HG02981 (cell line): ENCODE results near the gene FRRS1L.
"Not testable (repeated sequence)": the region's sequence is repeated elsewhere in the genome, so short reads cannot be mapped to it uniquely, and the experiment has no call there.

Source experiments
- ATAC-seq: cut with Tn5 transposase; IDR thresholded peaks from one replicate; pipeline ENCODE4 v1.9.1; 2021; ENCODE audit warnings: mild to moderate bottlenecking, moderate library complexity; ENCODE audit not compliant: unreplicated experiment

FRRS1L gene

DNA sequence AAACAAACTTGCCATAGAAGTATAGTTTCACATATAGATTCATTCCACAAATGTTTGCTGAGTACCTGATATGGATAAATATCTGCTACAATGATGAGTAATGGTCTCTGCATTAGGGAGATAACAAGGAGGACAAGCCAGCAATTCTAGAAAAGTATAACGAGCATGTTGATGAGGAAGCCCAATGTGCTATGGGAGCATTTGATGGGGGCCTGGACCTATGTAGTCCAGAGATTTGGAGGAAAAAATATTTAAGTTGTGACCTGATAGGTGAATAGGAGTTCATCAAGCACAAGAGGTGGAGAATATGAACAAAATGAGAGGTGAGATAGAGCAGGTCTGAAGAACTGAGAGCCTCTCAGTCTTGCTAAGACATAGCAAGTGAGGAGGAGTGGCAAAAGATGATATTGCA lies 32.9 kb downstream of the FRRS1L start:
- no peak for ATAC-seq

DNA sequence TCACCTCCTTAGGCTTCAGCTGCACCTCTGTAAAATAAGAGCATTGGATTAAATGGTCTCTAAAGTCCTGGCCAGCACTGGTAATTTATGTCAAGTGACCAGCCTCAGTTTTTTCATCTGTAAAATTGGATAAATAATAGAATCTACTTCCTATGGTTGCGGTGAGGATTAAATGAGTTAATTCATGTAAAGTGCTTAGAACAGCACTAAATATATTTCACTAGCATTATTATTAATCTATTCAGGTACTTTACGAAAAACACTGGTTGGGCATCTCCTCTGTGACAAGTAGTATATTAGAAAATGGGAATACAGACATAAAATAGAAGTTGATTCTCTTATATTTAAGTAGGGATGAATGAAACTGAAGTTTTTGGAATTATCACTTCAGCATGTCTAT lies 33.5 kb downstream of the FRRS1L start:
- ATAC-seq, result no peak

DNA sequence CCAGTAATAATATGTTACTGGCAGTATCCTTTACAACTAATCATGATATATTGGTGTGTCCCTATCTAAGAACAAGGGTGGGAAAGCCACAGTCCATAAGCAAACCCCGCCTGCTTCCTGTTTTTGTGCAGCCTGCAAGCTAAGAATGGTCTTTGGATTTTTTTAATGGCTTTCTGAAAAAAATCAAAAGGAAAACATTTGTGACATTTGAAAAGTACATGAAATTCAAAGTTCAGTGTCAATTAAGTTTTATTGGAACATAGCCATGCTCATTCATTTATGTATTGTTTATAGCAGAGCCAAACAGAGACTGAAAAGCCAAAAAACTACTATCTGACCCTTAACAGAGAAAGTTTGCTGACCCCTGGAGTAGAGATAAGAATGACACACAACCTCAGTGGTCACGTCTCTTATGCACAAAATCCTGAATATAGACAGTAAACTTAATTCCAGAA lies 34.5 kb downstream of the FRRS1L start:
- ATAC-seq, result no peak

DNA sequence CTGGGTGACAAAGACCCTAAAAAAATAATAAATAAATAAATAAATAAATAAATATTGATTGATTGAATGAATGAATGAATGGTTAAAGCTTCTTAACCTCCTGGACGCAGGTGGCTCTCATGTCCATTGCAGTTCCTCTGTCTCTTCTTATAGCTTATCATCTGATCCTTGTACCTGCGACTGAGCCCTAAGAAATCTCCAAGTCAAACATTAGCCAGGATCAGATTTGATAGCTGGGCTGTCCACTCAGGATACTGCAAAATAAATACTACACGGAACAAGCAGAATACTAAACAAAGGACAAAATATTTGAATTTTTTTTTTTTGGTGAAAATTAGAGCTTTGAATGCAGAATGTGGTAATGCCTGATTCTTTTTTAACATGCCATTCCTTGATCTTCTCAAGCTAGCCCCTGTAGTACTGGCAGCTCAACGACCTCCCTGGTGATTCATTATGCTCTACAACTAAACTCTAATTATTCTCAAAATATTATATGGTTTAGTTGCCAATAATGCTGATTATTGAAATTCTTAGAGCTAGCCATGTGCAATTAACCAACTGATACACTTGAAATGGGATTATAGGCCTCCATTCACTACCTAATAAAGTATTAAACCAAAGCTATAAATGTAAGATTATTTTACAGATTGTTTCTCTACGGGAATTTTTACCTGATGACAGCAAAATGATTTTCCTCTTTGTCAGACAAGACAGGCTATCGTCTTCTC lies 37.4 kb downstream of the FRRS1L start:
- ATAC-seq, result no peak

DNA sequence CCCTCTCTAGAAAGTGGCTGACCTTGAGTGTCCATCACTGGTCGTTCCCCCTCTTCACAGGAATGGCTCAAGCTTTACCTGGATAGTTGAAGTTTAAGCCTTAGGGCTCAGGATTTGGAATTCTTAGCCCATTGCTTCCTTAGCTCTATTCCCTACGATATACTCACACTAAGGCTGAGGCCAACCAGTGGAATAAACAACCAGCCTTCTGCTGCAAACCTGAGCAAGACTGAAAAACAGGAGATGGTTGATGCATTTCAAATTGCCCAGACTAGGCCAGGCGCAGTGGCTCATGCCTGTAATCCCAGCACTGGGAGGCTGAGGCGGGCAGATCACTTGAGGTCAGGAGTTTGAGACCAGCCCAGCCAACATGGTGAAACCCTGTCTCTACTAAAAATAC lies 40.4 kb downstream of the FRRS1L start:
- not testable (repeated sequence) for ATAC-seq

DNA sequence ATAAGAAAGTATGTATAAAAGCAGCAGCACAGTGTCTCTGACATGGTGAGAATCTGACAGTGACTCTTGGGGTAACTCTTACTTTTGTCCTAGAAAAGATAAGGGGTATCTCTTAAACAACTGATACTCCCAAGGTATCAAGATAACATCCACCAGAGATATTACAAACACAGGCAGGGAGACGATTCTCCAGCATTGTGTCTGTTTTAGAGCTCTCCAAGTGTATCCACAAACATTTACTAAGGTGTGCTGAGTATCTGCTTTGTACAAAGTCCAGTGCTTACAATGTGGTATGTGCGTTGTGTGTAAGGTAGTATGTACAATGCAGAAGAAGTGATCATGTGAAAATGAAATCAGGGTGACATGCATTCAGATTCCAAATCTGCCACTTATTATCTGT lies 42.9 kb downstream of the FRRS1L start:
- no peak for ATAC-seq

DNA sequence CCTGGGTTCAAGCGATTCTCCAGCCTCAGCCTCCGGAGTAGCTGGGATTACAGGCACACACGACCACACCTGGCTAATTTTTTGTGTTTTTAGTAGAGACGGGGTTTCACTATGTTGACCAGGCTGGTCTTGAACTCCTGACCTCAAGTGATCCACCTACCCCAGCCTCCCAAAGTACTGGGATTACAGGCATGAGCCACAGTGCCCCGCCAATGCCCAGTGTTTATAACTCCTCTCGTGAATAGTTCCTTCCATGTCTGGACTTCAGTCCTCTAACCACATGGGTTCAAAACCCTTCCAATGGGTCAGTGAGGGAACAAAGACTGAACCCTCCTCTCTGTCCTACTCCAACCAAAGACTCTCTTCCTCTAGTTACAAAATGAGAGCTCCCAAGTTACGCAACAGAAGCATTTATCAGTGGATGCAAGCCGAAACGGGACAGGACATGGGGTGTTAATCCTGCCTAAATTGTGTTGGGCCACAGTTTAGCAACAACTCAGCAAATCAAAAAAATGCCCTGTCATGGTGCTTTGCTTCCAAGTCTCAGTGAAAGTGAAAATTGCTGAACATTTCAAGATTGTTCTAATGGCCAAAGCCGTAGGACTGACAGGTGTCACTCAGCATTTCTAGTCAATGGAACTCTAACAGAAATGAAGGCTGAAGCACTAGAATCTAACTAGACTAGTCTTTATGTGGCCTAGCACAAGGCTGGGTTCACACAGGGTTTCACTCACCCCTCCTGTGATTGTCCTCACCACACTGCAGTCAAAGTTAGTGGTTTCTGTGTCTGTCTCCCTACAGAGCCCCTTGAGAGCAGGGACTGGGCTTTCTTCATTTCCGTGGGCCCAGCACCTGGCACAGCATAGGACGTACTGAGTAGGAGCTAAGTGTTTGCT lies 44.1 kb downstream of the FRRS1L start:
- ATAC-seq, result peak; percentile 16

DNA sequence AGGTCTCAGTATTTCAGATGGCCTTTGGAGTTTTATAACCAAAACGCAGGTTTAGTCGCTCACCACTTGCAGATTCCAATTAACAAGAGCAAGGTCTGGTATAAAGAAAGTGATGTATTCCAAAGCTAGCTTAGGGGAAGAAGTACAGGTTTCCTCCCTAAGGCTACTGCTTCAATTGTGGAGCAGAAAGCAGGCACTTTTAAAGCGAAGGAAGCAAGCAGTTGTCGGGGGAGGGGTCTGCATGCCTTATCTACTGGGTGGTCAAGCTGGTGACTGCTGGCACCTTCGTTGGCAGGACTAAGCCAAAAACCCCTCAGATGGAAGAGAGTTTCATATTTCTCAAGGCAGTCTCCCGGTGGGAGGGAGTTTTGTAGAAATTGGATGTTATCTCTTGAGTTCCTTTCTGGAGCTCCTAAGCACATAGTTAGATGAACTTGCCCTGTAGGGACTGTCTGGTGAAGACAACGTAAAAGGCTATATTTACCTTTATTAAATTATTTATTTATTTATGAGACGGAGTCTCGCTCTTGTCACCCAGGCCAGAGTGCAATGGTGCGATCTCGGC lies 45.7 kb downstream of the FRRS1L start:
- no peak for ATAC-seq

DNA sequence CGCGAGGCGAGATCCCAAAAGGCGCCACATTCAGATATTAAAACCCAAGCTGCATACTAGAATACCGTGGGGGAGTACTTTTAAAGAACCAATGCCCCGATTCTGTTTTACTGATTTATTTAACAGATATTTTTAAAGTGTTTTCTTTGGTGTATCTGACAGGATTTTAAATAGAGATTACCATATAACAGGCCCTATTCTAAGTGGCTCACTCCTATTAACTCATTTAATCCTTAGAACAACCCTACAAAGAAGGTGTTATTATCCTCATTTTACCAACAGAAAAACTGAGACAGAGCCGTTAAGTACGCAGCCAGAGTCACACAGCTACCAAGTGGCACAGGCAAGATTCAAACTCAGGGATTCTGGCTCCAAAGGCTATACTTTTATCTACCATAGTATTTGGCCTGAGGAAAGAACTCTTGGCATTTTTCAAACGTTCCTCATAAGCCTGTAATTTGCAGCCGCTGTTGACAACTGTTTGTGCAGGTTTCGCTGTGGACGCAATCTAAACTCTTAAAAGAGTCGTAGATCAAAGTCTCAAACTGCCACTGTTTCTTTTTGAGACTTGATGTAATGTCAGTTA lies 46.8 kb downstream of the FRRS1L start:
- no peak for ATAC-seq

DNA sequence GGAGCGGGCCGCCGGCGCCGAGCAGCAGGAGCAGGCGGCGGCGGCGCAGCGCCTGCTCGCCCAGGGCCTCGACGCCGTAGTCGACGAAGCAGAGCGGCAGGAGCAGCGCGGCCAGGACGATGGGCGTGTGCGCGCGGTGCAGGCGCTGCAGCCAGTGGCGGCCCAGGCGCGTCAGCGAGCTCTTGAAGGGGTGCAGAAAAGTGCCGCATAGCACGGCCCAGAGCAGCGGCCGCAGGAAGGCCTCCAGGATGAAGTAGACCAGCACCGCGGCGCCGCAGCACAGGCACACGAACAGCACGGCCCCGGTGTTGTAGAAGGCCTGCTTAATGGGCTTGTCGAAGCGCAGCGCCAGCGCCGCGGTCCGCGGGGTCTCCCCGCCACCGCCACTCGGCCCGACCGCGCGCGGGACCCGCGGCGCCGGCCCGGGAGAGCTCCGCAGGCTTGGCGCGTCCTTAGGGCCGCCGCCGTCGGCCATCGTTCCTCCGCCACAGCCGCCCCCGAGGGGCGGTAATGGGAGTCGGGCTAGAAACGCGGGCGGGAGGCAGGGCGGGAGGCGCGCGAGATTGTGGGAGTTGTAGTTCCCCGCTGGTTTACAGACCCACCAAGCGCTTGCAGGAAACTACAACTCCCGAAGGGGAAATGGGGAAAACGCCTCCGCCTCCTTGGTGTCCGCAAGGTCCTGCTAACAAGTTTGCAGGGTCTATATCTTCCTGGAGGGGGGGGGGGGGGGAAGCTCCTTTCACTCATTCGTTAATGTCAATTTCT lies 47.4 kb downstream of the FRRS1L start, which contains the start of gene TMEM245:
TMEM245 (minus strand) TSS at position 509 of the 765 bp plus-strand sequence; CDS start at position 475, 34 bp downstream.
- ATAC-seq, result peak; percentile 91

DNA sequence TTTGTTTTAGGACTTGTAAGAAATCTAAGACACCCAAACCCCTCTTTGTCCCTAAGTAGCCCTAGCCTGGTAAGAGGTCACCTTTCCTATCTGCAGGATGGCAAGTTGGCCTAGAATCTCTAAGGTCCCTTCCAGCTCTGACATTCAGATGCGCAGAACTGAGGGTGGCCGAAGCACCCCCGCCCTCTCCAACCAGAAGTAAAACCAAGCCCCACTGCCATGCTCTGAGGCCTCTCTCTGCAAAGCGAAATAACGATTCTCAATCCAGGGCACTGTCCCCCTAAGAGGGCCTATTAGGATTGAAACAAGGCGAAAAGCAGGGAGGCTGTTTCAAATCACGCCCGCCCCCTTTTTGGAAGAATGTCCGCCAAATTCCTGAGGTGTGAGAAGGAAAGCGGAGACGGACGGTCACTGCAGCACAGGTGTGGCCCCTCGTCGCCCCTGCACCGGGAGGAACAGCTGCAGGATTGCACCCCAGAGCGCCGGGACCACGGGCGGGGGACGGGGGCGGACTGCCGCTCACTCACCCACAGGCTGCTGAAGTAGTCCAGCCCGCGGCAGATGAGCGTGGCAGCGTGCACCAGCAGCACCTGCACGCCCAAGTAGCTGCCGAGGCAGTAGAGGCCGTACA lies 48.1 kb downstream of the FRRS1L start:
- no peak for ATAC-seq

DNA sequence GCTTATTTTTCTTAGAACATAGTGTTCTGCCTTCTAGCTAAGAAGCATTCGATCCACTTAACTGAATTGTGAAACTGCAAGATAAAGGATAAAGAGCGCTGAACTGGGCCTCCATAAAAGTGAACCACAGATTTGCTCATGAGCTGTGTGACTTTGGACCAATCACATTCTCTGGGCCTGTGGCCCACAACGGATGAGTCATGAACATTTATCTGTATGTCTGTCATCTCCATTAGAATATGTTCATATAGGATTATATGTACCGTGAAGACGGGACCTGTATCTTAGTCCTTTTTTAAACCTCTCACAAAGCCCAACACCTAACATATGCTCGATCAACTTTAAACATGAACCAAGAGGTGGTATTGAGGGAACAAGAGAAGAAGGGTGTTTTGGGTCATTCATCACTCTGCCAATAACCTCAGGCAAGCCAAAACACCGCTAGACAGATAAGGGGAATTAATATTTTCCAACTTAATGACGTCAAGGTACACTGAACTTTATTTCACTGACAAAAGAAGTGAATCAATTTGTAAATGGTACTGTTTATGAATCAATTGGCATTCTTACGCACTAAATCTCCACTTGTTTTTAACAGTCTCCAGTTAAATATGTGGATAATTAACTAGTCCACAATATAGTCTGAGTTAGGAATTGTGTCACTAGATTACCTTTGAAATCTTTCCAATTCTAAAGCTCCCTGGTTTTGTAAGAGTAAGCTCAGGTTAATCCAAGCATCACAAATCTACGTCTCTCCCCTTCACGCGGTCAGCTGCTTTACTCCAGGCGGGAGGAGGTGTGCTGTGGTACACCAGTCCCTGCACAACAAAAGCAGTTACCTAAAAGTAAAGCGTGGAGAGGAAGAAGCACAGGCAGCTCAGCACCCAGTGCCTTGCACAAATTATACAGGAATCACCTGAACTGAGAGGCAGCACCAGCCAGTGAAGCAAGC lies 48.9 kb downstream of the FRRS1L start:
- ATAC-seq, result no peak

DNA sequence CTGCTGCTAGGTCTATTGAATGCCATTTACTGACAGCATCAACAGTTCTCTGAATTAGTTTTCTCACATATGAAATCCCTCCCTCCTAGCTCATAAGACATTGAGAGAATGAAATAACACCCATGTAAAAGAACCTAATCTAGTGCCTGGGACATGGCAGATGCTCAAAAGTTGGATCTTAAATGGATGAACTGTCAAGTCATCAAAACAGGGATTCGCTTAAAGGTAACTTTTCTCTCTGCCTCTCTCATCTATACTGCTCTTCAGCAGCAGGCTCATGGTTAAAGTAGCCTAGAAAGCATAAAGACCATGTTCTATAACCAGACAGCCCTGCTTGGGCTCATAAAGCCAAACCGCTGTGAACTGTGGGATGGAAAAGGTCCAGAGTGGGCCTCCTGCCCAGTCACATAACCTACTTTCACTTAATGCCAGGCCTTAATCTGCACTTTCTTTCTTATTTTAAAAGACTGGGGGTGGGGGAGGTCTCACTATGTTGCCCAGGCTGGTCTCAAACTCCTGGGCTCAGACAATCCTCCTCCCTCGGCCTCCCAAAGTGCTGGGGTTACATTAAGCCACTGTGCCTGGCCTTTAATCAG lies 51.0 kb downstream of the FRRS1L start:
- ATAC-seq, result no peak

DNA sequence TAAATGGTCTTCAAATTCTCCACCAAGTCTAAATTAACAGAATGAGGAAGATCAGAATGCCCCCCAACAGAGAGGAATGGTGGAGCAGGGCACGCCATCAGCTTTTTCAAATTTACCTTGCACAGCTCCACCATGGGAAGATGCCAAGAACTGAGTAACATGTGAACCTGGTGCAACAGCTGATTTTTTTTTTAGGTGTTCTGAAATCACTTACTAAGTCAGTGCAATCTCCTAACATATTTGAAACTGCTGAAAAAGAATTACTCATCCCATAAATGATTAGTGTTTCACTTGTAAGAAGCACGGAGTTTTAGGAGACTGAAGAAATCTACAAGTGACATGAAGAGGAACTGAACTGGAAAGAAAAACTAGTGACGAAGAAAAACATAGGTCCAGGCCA lies 52.4 kb downstream of the FRRS1L start:
- no peak for ATAC-seq

DNA sequence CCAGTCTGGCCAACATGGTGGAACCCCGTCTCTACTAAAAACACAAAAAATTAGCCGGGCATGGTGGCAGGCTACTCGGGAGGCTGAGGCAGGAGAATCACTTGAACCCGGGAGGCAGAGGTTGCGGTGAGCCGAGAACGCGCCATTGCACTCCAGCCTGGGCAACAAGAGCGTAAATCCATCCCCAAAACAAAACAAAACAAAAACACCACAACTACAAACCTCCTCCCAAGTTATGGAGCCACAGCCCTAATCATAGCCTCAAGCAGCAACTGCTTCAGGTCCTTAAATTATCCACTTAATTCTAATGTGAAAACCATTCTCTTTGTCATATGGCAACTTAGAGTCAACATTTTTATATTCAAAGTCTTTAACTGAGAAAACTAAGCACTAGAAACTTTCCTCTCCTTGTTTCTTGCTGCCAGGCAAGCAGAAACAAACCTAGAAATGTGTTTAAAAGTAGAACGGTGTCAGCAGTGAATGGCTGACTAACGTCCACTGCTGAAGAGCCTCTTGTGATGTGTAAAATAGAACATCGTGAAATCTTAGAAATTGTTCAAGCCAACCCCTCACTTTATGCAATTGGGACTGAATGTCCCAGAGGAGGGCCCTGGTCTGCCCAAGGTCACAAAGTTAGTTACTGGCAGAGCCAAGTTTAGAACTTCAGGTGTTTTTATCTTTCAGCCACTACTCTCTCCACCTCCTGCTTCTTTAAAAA lies 53.0 kb downstream of the FRRS1L start:
- ATAC-seq, result no peak

DNA sequence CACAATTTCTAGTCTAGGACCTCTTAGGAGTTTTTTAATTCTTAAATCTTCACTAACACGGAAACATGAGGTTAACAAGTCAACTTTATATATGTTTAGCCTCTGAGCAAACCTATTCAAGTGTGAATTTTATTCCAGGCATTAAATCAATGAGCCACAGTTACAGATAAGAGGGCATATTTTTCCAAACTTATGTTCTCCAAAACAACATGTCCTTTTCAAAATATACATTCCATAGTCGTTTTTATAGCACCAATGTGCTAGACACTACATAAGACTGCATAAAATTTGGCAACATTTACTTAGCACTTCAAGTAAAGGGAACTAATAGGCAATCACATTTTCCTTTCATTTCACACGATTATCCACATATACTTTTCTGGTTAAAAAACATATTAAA lies 53.8 kb downstream of the FRRS1L start:
- ATAC-seq, result no peak

DNA sequence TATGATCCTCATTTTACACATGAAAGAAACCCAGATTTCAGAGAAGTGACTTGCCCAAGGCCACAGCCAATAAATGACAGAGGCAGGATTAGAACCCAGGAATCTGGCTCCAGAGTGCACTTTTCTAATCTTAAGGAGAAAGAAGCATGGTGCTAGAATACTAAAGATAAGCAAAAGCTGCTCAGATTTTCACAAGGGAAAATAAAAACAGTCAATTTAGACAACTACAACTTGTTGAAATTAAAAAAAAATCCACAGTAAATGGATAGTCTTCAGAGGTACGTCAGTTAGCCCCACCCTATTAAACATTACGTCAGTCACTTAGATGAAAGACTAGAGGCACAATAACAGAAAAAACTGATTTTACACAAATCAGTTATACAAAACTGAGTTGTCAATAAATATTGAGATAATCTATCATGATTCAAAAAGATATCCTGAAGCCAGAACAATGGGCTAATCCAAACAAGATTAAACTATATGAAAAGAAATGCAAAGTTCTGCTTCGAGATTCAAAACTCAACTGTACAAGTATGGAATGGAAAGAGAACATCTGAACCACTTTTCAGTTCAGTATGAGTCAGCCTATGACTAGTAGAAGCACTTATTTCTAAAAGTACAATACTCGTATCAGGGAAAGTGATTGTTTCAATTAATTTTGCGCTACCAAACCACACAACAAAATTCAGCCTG lies 56.6 kb downstream of the FRRS1L start:
- ATAC-seq, result peak; percentile 86
